NCI-H1417 treated with DMSO at 0.1 percent for 48 hours (cell line): ENCODE data around the gene RASA4B.
"Not testable (repeated sequence)": the region's sequence is repeated elsewhere in the genome, so short reads cannot be mapped to it uniquely, and the experiment has no call there.

Experiments used
- DNase-seq: peaks from one replicate; lab custom pipeline; 2025; lab: John Stamatoyannopoulos, UW

The RASA4B gene

DNA sequence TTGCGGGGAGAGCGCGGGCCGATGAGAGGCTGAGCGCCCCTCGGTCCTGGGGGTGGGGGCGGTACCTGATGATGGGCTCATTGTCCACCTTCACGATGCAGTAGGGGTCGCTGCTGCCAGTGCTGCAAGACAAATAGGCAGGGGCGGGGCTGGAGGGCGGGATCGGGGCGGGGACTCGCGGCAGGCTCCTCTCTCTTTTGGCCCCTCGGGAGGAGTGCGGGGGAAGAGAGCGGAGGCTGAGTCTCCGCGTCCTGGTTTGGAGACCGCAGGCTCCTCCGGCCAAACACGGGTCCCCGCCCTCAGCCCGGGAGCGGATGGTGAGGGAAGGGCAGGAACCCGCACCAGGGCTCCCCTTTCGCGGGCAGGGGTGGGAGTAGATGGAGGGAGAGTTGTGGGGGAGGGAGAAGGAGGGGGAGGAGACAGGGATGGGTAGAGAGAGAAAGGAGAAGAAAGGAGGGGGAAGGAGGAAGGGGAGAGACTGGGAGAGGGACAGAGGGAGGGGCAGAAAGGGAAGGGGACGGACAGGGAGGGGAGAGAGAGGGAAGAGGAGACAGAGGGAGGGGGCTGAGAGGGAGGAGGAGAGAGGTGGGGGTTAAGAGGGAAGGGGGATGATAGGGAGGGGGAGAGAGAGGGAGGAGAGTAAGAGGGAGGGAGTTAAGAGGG, 5.6 kb downstream of the RASA4B start:
- DNase-seq, result not testable (repeated sequence)

DNA sequence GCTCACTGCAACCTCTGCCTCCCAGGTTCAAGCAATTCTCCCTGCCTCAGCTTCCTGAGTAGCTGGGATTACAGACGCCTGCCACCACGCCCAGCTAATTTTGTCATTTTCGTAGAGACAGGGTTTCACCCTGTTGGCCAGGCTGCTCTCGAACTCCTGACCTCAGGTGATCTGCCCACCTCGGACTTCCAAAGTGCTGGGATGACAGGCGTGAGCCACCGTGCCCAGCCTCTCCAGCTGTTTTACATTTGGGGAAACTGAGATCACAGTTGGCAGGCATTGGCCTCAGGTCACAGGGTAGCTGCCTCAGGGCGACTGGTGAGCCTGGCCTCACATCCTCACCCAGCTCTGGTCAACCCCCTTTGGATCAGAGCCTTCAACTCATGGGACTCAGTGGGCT, 7.0 kb downstream of the RASA4B start:
- not testable (repeated sequence) for DNase-seq

DNA sequence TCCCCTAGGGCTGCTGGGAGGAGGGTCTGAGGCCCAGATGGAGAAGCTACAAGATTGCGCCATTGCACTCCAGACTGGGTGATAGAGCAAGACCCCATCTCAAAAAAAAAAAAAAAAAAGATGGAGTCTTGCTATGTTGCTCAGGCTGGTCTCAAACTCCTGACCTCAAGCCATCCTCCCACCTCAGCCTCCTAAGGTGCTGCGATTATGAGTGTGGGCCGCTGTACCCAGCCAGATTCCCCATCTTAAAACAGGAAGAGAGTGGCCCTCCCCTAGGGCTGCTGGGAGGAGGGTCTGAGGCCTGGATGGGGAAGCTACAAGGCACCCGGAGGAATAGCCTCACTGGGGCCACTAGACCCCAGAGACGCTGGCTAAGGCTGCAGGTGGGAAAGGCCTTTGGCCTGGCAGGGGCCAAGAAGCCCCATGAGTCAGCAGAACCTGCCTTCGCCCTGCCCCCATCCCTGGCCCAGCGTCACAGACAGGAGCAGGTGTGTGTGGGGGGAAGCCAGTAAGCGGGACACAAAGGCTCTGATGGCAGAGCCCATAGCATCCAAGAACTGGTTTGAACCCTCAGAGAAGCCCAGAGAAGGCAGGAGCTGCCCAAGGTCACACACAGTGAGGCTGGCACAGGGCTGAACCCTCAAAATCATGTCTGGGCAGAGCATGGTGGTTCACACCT, 10.0 kb downstream of the RASA4B start:
- not testable (repeated sequence) for DNase-seq

DNA sequence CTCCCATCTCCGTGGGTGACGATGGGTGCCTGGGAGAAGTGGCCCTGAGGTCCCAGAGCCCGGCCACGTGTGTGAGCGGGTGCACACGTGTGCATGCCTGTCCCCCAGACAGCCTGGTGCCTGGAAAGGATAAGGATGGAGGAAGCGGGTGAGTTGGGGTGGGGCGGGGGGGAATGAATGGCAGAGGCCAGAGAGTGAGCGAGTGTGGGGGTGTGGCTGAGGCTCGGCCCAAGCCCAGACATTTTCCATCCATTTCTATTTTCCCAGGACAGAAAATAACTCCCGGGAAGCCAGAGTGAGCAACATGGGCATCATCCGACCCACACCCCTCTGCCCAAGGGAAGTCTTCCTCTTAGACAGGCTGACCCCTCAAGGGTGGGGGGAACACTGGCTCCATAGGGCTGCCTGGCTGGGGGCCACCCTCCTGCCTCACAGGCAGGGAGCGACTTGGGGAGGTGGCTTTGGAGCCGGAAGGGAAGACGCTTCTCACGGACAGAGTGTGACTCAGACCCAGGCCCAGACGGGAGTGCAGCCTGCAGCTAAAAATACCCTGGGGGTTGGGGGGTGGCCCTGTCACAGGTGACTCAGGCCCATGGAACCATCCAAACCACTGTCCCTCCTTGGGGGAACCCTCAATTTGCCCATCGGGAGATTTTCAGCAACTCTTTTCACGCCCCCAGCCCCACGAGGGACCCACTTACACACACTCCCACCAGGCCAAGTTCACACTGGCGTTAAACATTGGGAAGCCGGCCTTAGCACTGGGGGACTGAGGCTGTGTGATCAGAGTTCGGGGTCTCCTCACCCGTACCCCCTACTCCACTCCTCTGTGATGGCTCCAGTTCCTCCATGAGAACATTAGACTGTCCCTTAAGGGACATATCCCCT, 12.0 kb downstream of the RASA4B start:
- not testable (repeated sequence) for DNase-seq

DNA sequence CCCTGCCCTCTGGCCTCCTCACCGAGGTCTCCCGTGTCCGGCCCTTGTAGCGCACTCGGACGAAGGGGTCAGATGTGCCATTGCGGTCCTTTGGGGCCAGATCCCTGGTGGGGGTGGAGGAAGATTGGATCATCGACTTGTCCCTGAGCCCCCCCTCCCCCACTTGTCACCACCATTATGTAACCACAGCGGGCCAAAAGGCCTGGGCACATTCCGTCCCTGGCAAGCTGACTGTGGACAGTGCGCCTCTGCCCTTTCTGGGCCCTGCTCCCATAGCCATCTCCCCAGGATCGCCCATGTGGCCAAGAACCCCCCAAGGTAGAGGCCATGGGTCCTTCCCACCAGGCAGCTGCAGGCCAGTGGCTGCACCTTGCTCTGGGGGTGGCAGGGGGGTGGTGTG, 14.4 kb downstream of the RASA4B start:
- DNase-seq, result not testable (repeated sequence)

DNA sequence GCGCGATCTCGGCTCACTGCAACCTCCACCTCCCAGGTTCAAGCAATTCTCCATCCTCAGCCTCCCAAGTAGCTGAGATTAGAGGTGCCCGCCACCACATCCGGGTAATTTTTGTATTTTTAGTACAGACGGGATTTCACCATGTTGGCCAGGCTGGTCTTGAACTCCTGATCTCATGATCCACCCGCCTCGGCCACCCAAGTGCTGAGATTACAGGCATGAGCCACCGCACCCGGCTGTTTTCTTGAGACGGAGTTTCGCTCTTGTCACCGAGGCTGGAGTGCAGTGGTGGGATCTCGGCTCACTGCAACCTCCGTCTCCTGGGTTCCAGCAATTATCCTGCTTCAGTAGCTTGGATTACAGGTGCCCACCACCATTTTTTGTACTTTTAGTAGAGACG, 19.3 kb downstream of the RASA4B start:
- DNase-seq, result not testable (repeated sequence)

DNA sequence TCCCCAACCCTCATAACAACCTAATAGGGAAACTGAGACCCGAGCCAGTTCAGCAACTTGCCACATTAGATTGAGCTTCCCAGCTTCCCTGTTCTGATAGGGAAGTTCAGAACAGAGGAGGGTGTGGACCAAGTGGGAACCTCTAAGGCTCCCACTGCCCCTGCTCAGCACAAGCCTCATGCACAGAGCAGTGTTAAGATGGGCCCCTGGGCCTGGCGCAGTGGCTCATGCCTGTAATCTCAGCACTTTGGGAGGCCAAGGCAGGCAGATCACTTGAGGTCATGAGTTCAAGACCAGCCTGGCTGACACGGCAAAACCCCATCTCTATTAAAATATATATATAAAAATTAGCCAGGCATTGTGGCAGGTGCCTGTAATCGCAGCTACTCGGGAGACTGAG, 20.3 kb downstream of the RASA4B start:
- DNase-seq, result not testable (repeated sequence)

DNA sequence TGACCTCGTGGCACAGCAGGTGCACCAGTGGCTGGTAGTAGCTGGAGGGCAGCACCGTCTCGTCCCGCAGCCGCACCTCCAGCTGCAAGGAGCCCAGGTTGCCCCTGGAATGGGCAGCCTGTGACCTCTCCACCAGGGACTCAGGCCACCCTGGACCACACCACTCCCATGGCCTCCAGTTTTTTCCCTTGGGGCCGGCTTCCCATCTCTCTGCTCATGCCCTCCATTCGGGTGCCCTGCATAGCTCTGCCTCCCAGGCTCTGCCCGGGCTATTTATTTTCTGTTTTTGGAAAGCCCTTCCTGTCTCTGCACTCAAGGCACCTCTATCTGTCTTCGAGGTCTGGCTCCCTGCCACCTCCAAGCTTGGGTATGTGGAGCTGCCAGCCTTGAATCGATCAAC, 20.7 kb downstream of the RASA4B start:
- not testable (repeated sequence) for DNase-seq

DNA sequence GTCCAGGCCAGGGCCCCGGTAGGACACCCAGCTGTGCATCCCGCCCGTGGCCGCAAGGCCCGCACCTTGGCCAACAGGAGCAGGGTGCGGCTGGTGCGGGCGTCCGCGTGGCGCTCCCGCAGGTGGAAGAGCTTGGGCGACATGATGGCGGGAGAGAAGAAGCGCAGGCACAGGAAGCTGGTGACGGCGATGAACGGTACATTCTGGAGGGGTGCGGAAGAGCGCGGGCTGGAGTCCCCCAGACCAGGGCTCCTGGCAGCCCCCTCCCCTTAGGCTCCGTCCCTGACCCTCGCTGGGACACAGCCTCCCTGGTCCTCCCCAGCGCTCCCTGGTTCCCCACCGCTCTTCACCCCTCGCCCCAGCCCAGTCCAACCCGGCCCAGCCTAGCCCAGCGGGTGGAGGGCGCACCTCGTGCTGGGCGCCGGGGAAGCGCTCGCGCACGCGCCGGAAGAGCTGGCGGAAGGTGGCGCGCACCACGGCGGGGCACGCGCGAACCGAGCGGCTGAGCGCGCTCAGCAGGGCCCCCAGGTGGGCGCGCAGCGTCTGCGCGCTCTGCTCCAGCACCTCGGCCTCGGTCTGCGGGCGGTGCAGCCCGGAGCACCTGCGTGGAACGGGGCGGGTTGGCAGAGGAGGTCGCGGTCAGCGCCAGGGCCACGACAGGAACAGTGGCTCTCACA, 23.0 kb downstream of the RASA4B start:
- not testable (repeated sequence) for DNase-seq

DNA sequence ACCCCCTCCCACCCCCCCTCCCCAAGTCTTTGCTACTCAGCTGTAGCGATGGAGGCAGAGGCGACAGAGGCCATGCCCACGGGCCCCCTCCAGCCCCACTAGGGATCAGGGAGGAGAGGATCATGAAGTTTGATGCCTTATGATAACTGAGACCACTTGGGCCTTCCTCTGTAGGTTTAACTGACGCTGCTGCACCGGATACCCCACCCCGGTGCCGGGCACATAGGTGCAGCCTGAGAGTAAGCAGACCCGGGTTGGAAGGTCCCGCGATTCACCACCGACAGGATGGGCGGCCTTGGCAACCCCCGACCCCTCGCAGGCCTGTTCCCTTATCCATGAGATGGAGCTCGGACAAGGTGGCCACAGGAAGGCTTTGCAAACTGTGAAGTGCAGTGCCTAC, 23.6 kb downstream of the RASA4B start:
- DNase-seq, result not testable (repeated sequence)

DNA sequence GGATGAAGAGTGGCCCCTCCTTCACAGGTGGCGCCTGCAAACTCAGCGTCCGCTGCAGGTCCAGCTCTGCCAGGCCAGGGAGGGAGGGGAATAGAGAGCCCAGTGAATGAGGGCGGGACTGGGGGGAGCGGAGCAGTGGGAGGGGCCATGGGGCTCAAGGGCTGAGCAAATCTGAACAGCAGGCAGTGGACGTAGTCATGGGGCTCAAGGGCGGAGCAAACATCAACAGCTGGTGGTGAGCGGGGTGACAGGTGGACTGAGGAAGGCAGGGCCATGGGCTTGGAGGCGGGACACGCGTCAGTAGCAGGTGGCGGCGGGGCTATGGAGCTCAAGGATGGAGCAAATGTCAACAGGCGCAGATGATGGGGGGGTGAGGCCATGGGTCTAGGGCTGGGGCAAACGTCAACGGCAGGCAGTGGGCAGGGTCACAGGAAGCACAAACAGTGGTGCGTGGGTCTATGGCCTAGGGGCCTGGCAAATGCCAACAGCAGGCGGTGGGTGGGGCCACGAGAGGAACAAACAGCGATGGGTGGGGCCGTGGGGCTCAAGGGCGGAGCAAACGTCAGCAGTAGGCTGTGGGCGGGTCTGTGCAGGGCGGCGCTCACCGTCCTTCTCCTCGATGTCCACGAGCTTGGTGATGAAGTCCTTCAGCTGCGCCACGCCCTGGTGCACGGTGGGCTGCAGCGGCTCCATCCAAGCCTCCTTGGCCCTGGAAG, 24.2 kb downstream of the RASA4B start:
- DNase-seq, result not testable (repeated sequence)

DNA sequence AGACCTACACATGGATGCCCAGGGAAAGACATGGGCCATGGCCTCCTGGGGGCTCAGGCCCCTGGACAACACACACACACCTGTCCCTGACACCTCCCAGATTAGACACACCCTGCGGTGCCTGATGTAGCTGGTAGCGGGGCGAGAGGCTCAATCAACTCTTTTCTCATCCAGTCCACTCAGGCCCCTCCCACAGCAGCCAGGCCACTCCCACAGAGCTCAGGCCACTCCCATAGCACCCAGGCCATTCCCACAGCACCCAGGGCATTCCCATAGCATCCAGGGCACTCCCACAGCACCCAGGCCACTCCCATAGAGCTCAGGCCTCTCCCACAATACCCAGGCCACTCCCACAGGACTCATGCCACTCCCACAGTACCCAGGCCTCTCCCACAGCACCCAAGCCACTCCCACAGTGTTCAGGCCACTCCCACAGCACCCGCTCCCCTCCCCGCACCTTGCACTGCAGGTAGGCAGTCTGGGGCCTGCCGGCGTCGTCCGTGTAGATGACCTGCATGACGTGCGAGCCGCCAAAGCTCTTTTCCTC, 27.0 kb downstream of the RASA4B start:
- DNase-seq, result not testable (repeated sequence)

DNA sequence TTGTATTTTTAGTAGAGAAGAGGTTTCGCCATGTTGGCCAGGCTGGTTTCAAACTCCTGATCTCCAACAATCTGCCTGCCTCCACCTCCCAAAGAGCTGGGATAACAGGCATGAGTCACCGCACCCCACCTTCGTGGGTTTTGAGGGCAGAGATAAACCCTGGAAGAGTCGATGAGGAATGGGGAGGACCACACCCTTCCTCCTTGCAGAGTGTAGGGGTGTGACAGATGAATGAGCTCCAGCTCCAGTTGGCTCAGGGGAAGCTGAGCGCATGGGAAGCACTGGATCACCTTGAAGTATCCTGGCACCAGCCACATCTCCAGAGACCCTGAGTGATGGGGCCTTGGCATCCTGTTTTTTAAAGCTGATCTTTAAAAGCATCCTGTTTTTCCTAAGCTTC, 33.3 kb downstream of the RASA4B start:
- not testable (repeated sequence) for DNase-seq

DNA sequence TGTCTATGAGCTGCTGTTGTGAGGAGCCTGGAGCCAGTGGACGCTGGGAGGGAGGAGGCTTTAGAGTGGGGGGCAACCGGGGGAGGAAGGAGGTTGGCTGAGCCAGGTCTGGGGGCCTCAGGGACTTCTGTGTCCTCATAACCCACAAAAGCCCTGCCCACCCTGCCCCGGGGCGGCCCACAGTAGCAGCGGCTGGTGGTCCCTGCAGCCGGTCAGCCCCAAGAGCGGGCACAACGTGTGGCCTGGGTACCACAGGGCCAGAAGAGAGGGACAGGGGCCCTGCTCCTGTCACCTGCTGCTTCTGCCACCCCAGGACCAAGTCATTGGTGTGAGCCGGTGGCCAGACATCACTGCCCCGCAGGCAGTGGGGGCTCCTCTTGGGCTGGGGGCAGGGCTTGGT, 35.6 kb downstream of the RASA4B start:
- DNase-seq, result not testable (repeated sequence)

DNA sequence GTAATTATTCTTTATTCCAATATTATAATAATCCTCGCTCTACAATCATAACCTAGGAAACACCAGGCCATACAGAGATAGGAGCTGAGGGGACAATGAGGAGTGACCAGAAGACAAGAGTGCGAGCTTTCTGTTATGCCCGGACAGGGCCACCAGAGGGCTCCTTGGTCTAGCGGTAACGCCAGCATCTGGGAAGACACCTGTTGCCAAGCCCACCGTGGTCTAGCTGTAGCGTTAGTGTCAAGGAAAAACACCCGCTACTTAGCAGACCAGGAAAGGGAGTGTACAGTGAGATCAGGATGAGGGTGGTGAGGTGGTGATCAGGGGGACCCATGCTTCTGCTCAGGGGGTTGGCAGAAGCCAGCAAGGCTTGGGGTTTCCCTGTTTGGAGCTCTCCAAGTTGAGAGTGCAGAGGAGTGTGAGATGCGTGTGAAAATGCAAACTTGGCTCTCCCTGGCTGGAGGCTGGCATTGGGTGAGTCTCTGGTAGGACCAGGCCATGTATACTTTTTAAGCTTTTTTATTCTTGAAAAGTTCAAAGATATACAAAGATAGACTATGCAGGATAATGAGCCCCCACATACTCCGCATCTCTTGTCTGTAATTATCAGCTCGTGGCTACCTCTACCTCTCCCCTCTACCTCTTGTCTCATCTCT, 37.5 kb downstream of the RASA4B start:
- DNase-seq, result not testable (repeated sequence)

DNA sequence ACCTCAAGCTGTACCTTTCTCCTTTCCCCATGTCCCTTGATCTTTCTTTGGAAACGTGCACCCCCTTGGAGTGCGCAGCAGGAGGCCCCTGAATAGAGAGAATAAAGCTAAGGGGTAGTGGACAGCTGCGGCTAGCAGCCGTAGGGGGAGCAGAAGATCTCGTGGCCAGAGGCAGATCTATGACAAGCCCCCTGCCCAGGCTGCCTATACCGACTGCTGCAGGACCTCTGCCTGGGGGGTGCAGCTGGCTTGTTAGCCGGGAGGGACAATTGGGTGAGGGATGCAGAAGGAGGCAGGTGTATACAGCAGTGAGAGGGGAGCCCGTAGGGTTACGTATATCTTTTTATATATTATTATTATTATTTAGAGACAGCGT, 38.4 kb downstream of the RASA4B start:
- not testable (repeated sequence) for DNase-seq

DNA sequence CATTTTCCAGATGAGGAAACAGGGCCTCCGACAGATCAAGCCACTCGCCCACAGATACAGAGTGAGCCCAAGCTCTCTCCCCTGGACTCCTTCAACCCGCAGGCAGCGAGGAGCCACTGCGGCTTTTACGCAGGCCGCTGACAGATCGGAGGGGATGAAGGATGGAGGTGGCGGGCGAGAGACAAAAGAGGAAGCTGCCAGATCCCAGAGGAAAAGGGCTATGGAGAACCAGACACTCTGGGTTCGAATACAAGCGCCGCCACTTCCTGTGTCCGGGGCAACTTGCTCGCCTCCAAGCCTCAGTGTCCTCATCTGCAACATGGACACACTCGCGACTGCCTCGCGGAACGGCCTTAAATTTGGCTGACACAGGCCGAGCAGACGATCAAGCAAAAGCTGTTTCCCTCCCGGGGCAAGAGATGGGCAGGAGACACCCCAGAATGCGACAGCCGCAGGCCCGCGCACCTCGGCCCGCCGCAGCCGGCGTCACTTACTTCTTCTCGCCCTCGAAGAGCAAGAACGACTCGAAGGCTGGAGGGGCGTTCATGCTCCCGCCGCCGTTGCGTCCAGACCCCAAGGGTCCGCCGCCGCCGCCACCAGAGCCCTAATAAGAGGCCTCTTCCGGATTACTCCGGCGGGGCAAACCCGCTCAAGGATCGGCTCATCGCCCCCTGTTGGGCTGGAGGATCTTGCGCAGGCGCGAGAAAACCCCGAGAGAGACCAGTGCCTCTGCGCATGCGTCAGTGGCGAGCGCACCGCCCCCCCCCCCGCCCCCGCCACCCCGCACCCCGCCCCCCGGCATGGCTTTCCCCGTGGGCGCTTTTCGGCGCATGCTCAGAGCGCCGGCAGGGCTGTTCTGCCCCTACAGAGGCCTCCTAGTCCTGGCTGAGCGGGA, 39.0 kb downstream of the RASA4B start, which contains the start of gene POLR2J:
TSS of gene POLR2J (minus strand) at position 609 of the 895 bp plus-strand sequence. CDS start at position 547, 62 bp downstream.
- not testable (repeated sequence) for DNase-seq

DNA sequence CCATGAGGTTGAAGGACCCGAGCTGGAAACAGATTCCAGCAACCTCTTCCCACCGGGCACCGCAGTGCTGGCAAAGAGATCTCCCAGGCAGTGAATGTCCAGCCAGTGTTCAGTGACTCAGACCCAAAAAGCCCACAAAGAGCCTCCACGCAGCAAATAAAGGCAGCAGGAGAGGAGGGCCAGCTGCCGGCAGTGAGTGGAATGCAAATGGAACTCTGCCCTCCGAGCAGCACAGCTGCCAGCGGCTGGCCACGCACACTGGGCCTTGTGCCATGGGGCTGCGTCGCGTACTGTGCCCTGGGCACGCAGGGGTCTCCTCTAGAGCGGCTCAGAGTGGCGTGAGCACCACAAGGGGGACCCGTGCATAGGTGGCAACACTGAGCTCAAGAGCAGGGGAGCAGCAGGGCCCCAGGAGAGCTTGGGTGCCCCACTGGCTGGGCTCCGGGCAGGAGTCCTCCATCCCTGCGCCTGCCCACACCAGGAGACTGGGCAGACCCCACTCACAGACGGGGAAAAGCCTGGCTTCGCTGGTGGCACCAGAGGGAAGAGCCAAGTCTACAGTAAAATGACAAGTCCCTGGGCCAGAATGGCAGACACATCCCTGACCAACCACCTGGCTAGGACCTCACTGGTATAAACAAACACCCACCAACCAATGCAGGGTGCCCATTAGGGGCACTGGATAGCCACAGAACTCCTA, 42.7 kb downstream of the RASA4B start:
- not testable (repeated sequence) for DNase-seq

DNA sequence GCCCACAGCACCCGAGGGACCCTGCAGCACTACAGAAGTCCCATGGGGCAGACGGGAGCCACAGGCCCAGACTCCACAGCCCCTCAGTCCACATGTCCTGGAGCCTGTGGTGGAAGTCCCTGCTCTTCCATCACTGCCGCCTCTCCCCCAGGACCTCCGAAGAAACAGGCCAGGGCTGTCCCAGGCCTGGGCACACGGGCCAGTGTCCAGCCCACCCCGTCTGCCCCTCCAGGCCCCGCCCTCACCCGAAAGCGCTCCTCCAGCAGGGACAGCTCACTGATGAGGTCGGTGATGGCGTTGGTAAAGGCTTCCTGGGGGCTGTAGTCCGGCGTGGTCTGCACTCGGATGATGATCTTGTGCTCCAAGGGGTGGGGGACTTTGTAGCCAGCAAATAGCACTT, 43.5 kb downstream of the RASA4B start:
- not testable (repeated sequence) for DNase-seq
